ENCODE measurements around the gene PCYT1A. TPM values are rescaled to one million over a fixed set of nuclear protein-coding genes. Genes with fewer than 3 reads are reported as not detected.

Gene PCYT1A
- total and polyA plus RNA-seq, 10 of the 15 experiments (the other 5 are each of a cell fraction or from before 2014, with no cell fraction given): 10.8 to 64.3 (median 48.6) TPM

- Histone ChIP-seq H3K9ac (ENCODE audit: control insufficient read depth, insufficient read depth, low read length) (no peak overlapping the region), H2AFZ (ENCODE audit: control insufficient read depth, low read depth, low read length) (no peak overlapping the region), H3K36me3 (ENCODE audit: control insufficient read depth in 2 of 2, insufficient read depth in 2 of 2, low read length in 1 of 2) (no peaks in the 10 kb centered on the region), H3K27me3 (replicated peaks in 1 of 2; ENCODE audit: control insufficient read depth in 2 of 2, insufficient read depth in 2 of 2, low read length in 1 of 2) (no peaks in the 10 kb centered on the region), H3K4me2 (ENCODE audit: control insufficient read depth, insufficient read depth) (no peak overlapping the region), H3K4me1 (ENCODE audit: control insufficient read depth, insufficient read depth, low read length) (no peaks in the 10 kb centered on the region), H3K27ac (ENCODE audit: control insufficient read depth, insufficient read depth) (no peak overlapping the region), H3K79me2 (ENCODE audit: control insufficient read depth, insufficient read depth, low read length) (no peaks in the 10 kb centered on the region), H4K20me1 (ENCODE audit: control insufficient read depth, insufficient read depth) (no peaks in the 10 kb centered on the region), H3K4me3 (no peak overlapping the region), H3K9me3 (replicated peaks; ENCODE audit: control insufficient read depth, insufficient read depth, low read length) (no peaks in the 10 kb centered on the region; the same call in 2 of the 3 replicates)
- ChIA-PET CTCF (interaction anchor here (0.6 to 0.8 kb wide), 2 partner anchors 9 to 47 kb away, joined by 3 read pairs; no protein-coding TSS in a partner anchor), POLR2A (interaction anchor here (1.1 kb wide), 1 partner anchor 17 kb away, joined by 3 read pairs; no protein-coding TSS in a partner anchor), SMC1A (ENCODE audit: uncharacterized antibody, unreplicated experiment) (interaction anchor here (1.1 kb wide), 1 partner anchor 104 kb away, joined by 3 read pairs; no protein-coding TSS in a partner anchor), RAD21 (ENCODE audit: unreplicated experiment) (interaction anchor here (0.6 to 1.0 kb wide), 2 partner anchors 25 to 39 kb away, joined by 3 read pairs; no protein-coding TSS in a partner anchor)
- no peak for ATAC-seq
- intact Hi-C loops (cut with micrococcal nuclease; ENCODE audit: unreplicated experiment) (no loop called here), in situ Hi-C loops (cut with MboI) (no loop called here)
- DNase-seq (ENCODE audit: low read depth, low spot score): no peak
- no TSS peak for BruUV-seq (replicated peaks)
- no peak for FAIRE-seq
- 69% methylated on average over 15 of the region's 17 CpGs for WGBS (ENCODE audit: insufficient coverage, insufficient replicate concordance, low lambda C conversion rate, missing lambda C conversion rate)
- TF ChIP-seq IRF4 (IDR thresholded peaks at IDR 0.05; ENCODE audit: low read depth, low read length) (no peak), BHLHE40 (IDR thresholded peaks at IDR 0.05; ENCODE audit: borderline replicate concordance in 1 of 2, low read depth in 2 of 2, low read length in 1 of 2) (no peak), CBX3 (IDR thresholded peaks at IDR 0.05; ENCODE audit: borderline replicate concordance, low read depth) (no peak), TARDBP (IDR thresholded peaks at IDR 0.05; ENCODE audit: borderline replicate concordance) (no peak), CUX1 (IDR thresholded peaks at IDR 0.05; ENCODE audit: insufficient replicate concordance, low read depth, low read length) (no peak)
Measured at GRCh38 chr3:196336319-196337145, 49.0 kb upstream of the PCYT1A start.

Data from GM12878 (cell line).